Suprapubic skin (tissue), 3 donors: ENCODE measurements around the gene HSD17B7.

Source experiments
- CTCF ChIP-seq, 2 donors: fragments of 200-600 bp in 1 of 2; fragments of 450-650 bp in 1 of 2; sonication (generic) in 1 of 2; IDR thresholded peaks; one replicate each; pipeline ENCODE4 v1.5.1; 2016 to 2019; ENCODE audit warnings: antibody characterized with exemption in 2 of 2, mild to moderate bottlenecking in 1 of 2, moderate library complexity in 1 of 2
- EP300 ChIP-seq: sonication (generic); formaldehyde crosslinking; IDR thresholded peaks from one replicate; pipeline ENCODE4 v1.6.1; 2017; ENCODE audit warnings: antibody characterized with exemption
- POLR2A ChIP-seq, 2 donors: fragments of 450-650 bp; IDR thresholded peaks; one replicate each; pipeline ENCODE4 v1.6.1; 2017; ENCODE audit warnings: antibody characterized with exemption in 2 of 2, mild to moderate bottlenecking in 2 of 2, moderate library complexity in 2 of 2

- no peak for TF ChIP-seq CTCF (IDR thresholded peaks at IDR 0.05)
- TF ChIP-seq EP300 = no peak
- TF ChIP-seq POLR2A (IDR thresholded peaks at IDR 0.05) = no peak
Measured at GRCh38 chr1:162861625-162862024, 71.1 kb downstream of the HSD17B7 start.
